SU-DHL-6 (cell line): ENCODE results near the gene C1orf198.

ENCODE experiments used
- H2AFZ ChIP-seq: fragments of 200-600 bp; sonication (generic); 2 replicates; pipeline ENCODE4 v1.6.1; 2014; ENCODE audit warnings: low read depth, mild to moderate bottlenecking, moderate library complexity, mixed read lengths, antibody characterized with exemption, low read length; ENCODE audit not compliant: severe bottlenecking
- H3F3A ChIP-seq: fragments of 200-600 bp; shearing (Covaris generic); 2 replicates; pipeline ENCODE4 v1.6.0; 2016; ENCODE audit warnings: antibody characterized with exemption, mild to moderate bottlenecking; ENCODE audit not compliant: insufficient read depth
- H3K27ac ChIP-seq: fragments of 200-600 bp; sonication (generic); 2 replicates; pipeline ENCODE4 v1.5.1; 2016; ENCODE audit warnings: low read depth, mild to moderate bottlenecking, low read length, moderate library complexity, mixed read lengths
- H3K27me3 ChIP-seq: fragments of 200-600 bp; sonication (generic), shearing (Covaris generic); 2 replicates; pipeline ENCODE4 v1.6.0; 2014; ENCODE audit warnings: mild to moderate bottlenecking, low read length
- H3K36me3 ChIP-seq: fragments of 200-600 bp; sonication (generic); 2 replicates; pipeline ENCODE4 v1.6.1; 2014; ENCODE audit warnings: mild to moderate bottlenecking, low read length, mixed read lengths
- H3K4me2 ChIP-seq: fragments of 300-600, 200-600 bp; shearing (Covaris generic), sonication (generic); 2 replicates; pipeline ENCODE4 v1.6.0; 2014; ENCODE audit warnings: low read length, low read depth, mild to moderate bottlenecking; ENCODE audit not compliant: poor library complexity, severe bottlenecking
- H3K4me3 ChIP-seq: fragments of 200-600 bp; sonication (generic); 2 replicates; pipeline ENCODE4 v1.5.1; 2014; ENCODE audit warnings: antibody characterized with exemption, low read length, mild to moderate bottlenecking, mixed read lengths; ENCODE audit not compliant: insufficient read depth, poor library complexity, severe bottlenecking
- H3K79me2 ChIP-seq: fragments of 200-600 bp; sonication (generic); 2 replicates; pipeline ENCODE4 v1.6.1; 2014; ENCODE audit warnings: mild to moderate bottlenecking, low read length, moderate library complexity; ENCODE audit not compliant: insufficient read depth
- H3K9ac ChIP-seq: fragments of 200-600 bp; sonication (generic); 2 replicates; pipeline ENCODE4 v1.7.0; 2014; ENCODE audit warnings: mild to moderate bottlenecking, low read length
- H3K9me2 ChIP-seq: fragments of 200-600 bp; sonication (generic); replicated peaks from 2 replicates; pipeline ENCODE4 v1.6.1; 2014; ENCODE audit warnings: low read length; ENCODE audit not compliant: insufficient read depth
- H3K9me3 ChIP-seq: fragments of 200-600 bp; sonication (generic); 2 replicates; pipeline ENCODE4 v1.6.1; 2014; ENCODE audit warnings: low read length, mixed read lengths; ENCODE audit not compliant: insufficient read depth
- H4K20me1 ChIP-seq: fragments of 200-600 bp; sonication (generic); 2 replicates; pipeline ENCODE4 v1.6.1; 2014; ENCODE audit warnings: low read depth, mild to moderate bottlenecking, antibody characterized with exemption, low read length, moderate library complexity, mixed read lengths
- CTCF ChIP-seq: fragments of 200-600 bp; sonication (generic); IDR thresholded peaks from one replicate; pipeline ENCODE4 v1.5.1; 2017; ENCODE audit warnings: antibody characterized with exemption, mild to moderate bottlenecking, low read length, moderate library complexity; ENCODE audit not compliant: insufficient read depth, poor library complexity, severe bottlenecking
- EZH2phosphoT487 ChIP-seq: fragments of 200-600 bp; sonication (generic), shearing (Covaris generic); conservative IDR thresholded peaks from 2 replicates; pipeline ENCODE4 v1.6.1; 2018; ENCODE audit warnings: mild to moderate bottlenecking, antibody characterized with exemption, low read length, moderate library complexity, mixed read lengths

C1orf198 gene

GRCh38 chr1:230832476-230832875, 35.8 kb downstream of the C1orf198 start:
- Histone ChIP-seq H3K27ac (no peak overlapping the region), H3K27me3 (peaks cover 3% of the 10 kb centered on the region; the same call in 1 of the 2 replicates), H3K4me2 (no peak overlapping the region), H2AFZ (no peak overlapping the region), H3K9me2 (no peaks in the 10 kb centered on the region), H4K20me1 (no peaks in the 10 kb centered on the region), H3K4me3 (no peak overlapping the region), H3K9me3 (no peaks in the 10 kb centered on the region), H3K9ac (no peak overlapping the region), H3F3A (no peaks in the 10 kb centered on the region), H3K79me2 (no peaks in the 10 kb centered on the region), H3K36me3 (no peaks in the 10 kb centered on the region)
- TF ChIP-seq EZH2phosphoT487 (no peak), CTCF (no peak)

- Histone ChIP-seq H3K27ac (no peak overlapping the region), H3K27me3 (peaks cover 3% of the 10 kb centered on the region; the same call in 1 of the 2 replicates), H4K20me1 (no peaks in the 10 kb centered on the region), H3K4me2 (no peak overlapping the region), H3K9me2 (no peaks in the 10 kb centered on the region), H3F3A (no peaks in the 10 kb centered on the region), H3K9ac (no peak overlapping the region), H3K79me2 (no peaks in the 10 kb centered on the region), H3K9me3 (no peaks in the 10 kb centered on the region), H3K36me3 (no peaks in the 10 kb centered on the region), H2AFZ (no peak overlapping the region), H3K4me3 (no peak overlapping the region)
- no peak for TF ChIP-seq CTCF
- TF ChIP-seq EZH2phosphoT487 = no peak
Observed at GRCh38 chr1:230831771-230832170, 36.5 kb downstream of the C1orf198 start.

- H3F3A ChIP-seq = no peaks in the 10 kb centered on the region
- peaks cover 3% of the 10 kb centered on the region; the same call in 1 of the 2 replicates for H3K27me3 ChIP-seq
- H3K79me2 ChIP-seq = no peaks in the 10 kb centered on the region
- no peaks in the 10 kb centered on the region for H3K9me3 ChIP-seq
- H3K36me3 ChIP-seq = no peaks in the 10 kb centered on the region
- H3K4me3 ChIP-seq = no peak overlapping the region
- TF ChIP-seq CTCF = no peak
- TF ChIP-seq EZH2phosphoT487 = no peak
- H3K4me2 ChIP-seq = no peak overlapping the region
- no peak overlapping the region for H3K27ac ChIP-seq
- no peak overlapping the region for H2AFZ ChIP-seq
- H3K9ac ChIP-seq = no peak overlapping the region
- H4K20me1 ChIP-seq = no peaks in the 10 kb centered on the region
- no peaks in the 10 kb centered on the region for H3K9me2 ChIP-seq
Observed at GRCh38 chr1:230828421-230828820, 39.9 kb downstream of the C1orf198 start.
